Subcutaneous adipose tissue (tissue), 4 donors: ENCODE measurements around the gene MOK. TPM values are rescaled to one million over a fixed set of nuclear protein-coding genes. Genes with fewer than 3 reads are reported as not detected.

Source experiments
- CTCF ChIP-seq: fragments of 450-650 bp; IDR thresholded peaks from one replicate; pipeline ENCODE4 v1.5.1; 2016; ENCODE audit warnings: low read depth, mild to moderate bottlenecking, control low read depth, antibody characterized with exemption, moderate library complexity
- total RNA-seq, 4 donors: library from RNA; depleted of rRNA; stranded (reverse); fragments of >200 nt; gene quantifications; one replicate each; pipeline ENCODE4 v1.1.0, GENCODE V29; 2016

The MOK gene
- total RNA-seq, 4 donors from 2014 or later, result 4.0 to 13.9 (median 6.1) TPM

DNA sequence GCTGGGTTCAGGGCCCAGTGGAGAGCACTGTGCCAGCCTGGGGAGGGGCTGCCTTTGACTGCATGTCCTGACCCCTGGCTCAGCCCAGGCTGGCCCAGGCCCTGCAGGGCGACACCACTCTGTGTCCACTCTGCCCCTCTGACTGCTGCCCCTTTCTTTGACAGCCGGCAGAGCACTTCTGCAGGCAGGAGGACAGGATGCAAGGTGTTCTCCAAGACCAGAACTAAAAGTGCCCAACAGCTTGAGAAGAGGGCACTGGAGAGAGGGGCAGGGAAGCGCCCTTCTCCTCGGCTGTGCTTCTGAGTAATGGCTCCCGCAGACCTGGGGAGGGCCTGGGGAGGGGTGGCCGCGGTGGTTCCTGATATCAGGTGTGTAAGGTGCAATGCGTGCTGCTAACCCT is 92.6 kb downstream of the MOK start:
- no peak for TF ChIP-seq CTCF

DNA sequence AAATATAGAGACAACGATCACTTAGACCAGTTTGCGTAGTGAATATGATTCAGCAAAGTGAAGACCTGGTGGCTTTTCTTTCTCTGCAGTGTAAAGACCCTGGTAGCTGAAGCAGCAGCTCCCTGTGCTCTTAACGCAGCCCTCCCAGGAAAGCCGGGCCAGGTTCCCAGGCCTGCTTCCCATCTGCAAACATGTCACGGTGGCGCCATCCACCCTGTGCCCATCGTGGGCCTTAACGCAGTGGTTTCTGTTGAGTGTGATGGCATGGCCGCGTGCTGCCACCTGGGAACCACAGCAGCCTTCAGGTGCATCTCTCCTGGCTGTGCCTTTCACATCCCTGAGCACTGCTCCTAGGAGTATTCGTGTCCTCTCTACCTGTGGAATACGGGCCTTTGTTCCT is 93.7 kb downstream of the MOK start:
- TF ChIP-seq CTCF, result no peak

DNA sequence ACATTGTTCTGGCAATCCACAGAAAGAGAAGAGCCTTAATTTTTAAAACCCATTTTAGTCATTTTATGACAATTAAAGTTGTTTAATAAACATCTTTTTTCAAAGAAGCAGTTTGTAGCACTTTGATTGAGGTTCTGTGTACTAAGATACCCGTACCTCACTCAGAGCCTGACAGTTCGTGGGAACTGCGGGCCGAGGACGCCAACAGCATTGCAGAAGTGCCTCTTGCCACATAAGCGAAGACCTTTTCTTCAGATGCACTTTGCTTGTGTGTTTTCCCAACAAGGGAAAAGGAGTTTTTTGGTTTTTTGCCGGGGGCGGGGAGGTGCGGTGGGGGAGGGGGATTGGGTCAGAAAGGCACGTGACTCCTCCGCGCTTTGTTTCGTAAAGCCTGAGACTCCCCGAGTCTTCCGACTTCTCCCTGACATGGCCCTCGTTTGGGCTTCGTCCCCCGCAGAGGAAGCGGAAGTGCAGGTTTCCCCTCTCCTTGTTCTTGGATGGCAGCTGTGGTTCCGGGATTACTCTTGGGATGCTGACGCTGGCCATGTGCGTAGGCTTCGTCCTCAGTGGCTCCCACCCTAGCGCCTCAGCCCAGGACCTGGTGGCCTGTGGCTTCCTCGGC is 94.4 kb downstream of the MOK start:
- no peak for TF ChIP-seq CTCF

GRCh38 chr14:102209224-102209966 is 95.6 kb downstream of the MOK start:
- TF ChIP-seq CTCF, result no peak

GRCh38 chr14:102208741-102209140 is 96.2 kb downstream of the MOK start:
- TF ChIP-seq CTCF, result no peak

DNA sequence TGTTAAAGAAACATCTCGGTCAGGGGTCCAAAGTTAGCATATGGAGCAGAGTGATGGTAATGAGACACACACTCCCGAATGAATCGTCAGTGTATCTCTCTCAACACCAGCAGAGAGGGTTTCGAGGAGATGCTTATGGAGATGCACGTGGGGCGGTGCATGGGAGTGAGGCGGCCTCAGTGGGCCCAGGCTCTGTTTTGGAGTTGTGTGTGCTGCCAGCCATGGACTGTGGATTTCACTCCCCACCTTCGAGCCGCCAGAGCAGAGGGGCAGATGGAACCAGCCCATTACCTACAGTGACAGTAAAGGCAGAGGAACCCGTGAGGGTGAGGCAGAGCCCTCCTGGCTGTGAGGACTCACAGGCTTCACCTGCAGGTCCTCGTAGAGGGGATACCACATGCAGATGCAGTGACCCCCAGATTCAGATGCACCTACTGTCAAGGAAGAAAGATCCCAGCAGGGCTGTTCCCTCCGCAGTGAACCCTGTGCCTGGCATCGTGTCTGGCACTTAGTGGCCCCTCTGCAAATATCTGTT is 97.1 kb downstream of the MOK start:
- no peak for TF ChIP-seq CTCF

- no peak for TF ChIP-seq CTCF
Measured at GRCh38 chr14:102206918-102207317, 98.0 kb downstream of the MOK start.
